Measurements from ENCODE around the gene ZFAND2B.

DNA sequence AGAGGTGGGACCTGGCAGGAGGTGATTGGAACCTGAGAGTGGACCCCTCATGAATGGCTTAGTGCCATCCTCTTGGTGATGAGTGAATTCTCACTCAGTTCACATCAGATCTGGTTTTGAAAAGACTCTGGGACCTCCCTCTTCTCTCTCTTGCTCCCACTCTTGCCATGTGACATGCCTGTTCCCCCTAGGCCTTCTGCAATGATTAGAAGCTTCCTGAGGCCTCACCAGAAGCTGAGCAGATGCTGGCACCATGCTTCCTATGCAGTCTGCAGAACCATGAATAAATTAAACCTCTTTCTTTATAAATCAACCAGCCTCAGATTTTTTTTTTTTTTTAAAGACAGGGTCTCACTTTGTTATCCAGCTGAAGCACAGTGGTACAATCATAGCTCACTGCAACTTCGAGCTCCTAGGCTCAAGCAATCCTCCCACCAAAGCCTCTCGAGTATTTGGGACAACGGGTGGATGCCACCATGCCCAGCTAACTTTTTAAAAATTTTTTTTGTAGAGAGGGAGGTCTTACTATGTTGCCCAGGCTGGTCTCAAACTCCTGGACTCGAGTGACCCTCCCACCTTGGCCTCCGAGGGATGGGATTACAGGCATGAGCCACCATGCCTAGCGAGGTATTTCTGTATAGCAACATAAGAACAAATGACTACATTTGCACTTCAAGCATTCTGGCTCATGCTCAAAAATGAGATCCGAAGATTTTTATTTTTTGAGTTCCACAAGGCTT is 2.0 kb upstream of the ZFAND2B start:
- TF ChIP-seq, protein P1, sequence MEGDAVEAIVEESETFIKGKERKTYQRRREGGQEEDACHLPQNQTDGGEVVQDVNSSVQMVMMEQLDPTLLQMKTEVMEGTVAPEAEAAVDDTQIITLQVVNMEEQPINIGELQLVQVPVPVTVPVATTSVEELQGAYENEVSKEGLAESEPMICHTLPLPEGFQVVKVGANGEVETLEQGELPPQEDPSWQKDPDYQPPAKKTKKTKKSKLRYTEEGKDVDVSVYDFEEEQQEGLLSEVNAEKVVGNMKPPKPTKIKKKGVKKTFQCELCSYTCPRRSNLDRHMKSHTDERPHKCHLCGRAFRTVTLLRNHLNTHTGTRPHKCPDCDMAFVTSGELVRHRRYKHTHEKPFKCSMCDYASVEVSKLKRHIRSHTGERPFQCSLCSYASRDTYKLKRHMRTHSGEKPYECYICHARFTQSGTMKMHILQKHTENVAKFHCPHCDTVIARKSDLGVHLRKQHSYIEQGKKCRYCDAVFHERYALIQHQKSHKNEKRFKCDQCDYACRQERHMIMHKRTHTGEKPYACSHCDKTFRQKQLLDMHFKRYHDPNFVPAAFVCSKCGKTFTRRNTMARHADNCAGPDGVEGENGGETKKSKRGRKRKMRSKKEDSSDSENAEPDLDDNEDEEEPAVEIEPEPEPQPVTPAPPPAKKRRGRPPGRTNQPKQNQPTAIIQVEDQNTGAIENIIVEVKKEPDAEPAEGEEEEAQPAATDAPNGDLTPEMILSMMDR (optimal IDR thresholded peaks at IDR 0.05 in 1 of 3, IDR thresholded peaks at IDR 0.05 in 1 of 3, conservative IDR thresholded peaks at IDR 0.05 in 1 of 3; ENCODE audit: extremely low read depth in 1 of 3, insufficient read depth in 2 of 3, low read length in 3 of 3) = no peak
- no peak for TF ChIP-seq EZH2 (IDR thresholded peaks at IDR 0.05; ENCODE audit: low read length)
